Smooth muscle cell (in vitro differentiated cells): ENCODE data around the gene PDSS2. TPM values are rescaled to one million over a fixed set of nuclear protein-coding genes. Genes with fewer than 3 reads are reported as not detected.
A peak's percentile ranks its signal among the peaks of the same experiment; 100 is the strongest.

ENCODE experiments used
- DNase-seq: peaks from one replicate; lab custom pipeline; 2025; ENCODE audit not compliant: unreplicated experiment; lab: John Stamatoyannopoulos, UW
- H2AFZ ChIP-seq: fragments of 200-600 bp; sonication (generic); 2 replicates; pipeline ENCODE4 v1.6.0; 2016; ENCODE audit warnings: antibody characterized with exemption, low read depth, mild to moderate bottlenecking
- H3F3A ChIP-seq: fragments of 200-600 bp; sonication (generic); 2 replicates; pipeline ENCODE4 v1.6.0; 2017; ENCODE audit warnings: antibody characterized with exemption, low read depth
- H3K27ac ChIP-seq: fragments of 200-600 bp; sonication (generic); 2 replicates; pipeline ENCODE4 v1.5.1; 2016; ENCODE audit warnings: low read depth, mild to moderate bottlenecking
- H3K27me3 ChIP-seq: fragments of 200-600 bp; sonication (generic); 2 replicates; pipeline ENCODE4 v1.6.1; 2016; ENCODE audit warnings: low read depth, mild to moderate bottlenecking
- H3K36me3 ChIP-seq: fragments of 200-600 bp; sonication (generic); 2 replicates; pipeline ENCODE4 v1.5.1; 2016; ENCODE audit warnings: low read depth
- H3K4me1 ChIP-seq: fragments of 200-600 bp; sonication (generic); 2 replicates; pipeline ENCODE4 v1.5.1; 2016; ENCODE audit warnings: low read depth
- H3K4me2 ChIP-seq: fragments of 200-600 bp; sonication (generic); 2 replicates; pipeline ENCODE4 v1.6.0; 2016; ENCODE audit warnings: mild to moderate bottlenecking
- H3K4me3 ChIP-seq: fragments of 200-600 bp; sonication (generic); 2 replicates; pipeline ENCODE4 v1.5.1; 2016; ENCODE audit warnings: mild to moderate bottlenecking
- H3K79me2 ChIP-seq: fragments of 200-600 bp; sonication (generic); 2 replicates; pipeline ENCODE4 v1.6.0; 2016; ENCODE audit warnings: low read depth, mild to moderate bottlenecking
- H3K9ac ChIP-seq: fragments of 200-600 bp; sonication (generic); 2 replicates; pipeline ENCODE4 v1.6.0; 2016; ENCODE audit warnings: low read depth
- H3K9me3 ChIP-seq: fragments of 200-600 bp; sonication (generic); replicated peaks from 2 replicates; pipeline ENCODE4 v1.5.1; 2016; ENCODE audit warnings: low read depth
- H4K20me1 ChIP-seq: fragments of 200-600 bp; sonication (generic); 2 replicates; pipeline ENCODE4 v1.6.0; 2016; ENCODE audit warnings: low read depth
- CTCF ChIP-seq: fragments of 200-600 bp; sonication (generic); IDR thresholded peaks from 2 replicates; pipeline ENCODE4 v1.5.1; 2017; ENCODE audit warnings: borderline replicate concordance, mild to moderate bottlenecking, antibody characterized with exemption; ENCODE audit not compliant: insufficient read depth, poor library complexity, severe bottlenecking
- WGBS: methylation state at CpG from one replicate; pipeline ENCODE4 v1.1.7; 2016; ENCODE audit warnings: low lambda C conversion rate; 5-methylcytosine and 5-hydroxymethylcytosine counted together
- polyA plus RNA-seq: library from polyadenylated mRNA; unstranded; fragments of >200 nt; fragmentation: Nextera tagmentation; extraction: Ambion mirVana; gene quantifications from 2 replicates; pipeline ENCODE4 v1.2.1, GENCODE V29; 2016
- total RNA-seq: library from RNA; depleted of rRNA; stranded (reverse); fragments of >200 nt; gene quantifications from 2 replicates; pipeline ENCODE4 v1.2.3, GENCODE V29; 2014

Gene PDSS2
- total and polyA plus RNA-seq, 2 experiments from 2014 or later: 12.8 to 15.5 TPM

- no peaks in the 10 kb centered on the region for H3K36me3 ChIP-seq
- no peak for TF ChIP-seq CTCF
- no peak overlapping the region for H3K27ac ChIP-seq
- H3K79me2 ChIP-seq: no peaks in the 10 kb centered on the region
- no peaks in the 10 kb centered on the region for H4K20me1 ChIP-seq
- DNase-seq: no peak
- H3K9me3 ChIP-seq: no peaks in the 10 kb centered on the region
- no peak overlapping the region for H3K9ac ChIP-seq
- no peaks in the 10 kb centered on the region for H3K27me3 ChIP-seq
- H3K4me1 ChIP-seq: no peaks in the 10 kb centered on the region
- no peak overlapping the region for H3K4me3 ChIP-seq
- no peak overlapping the region for H3K4me2 ChIP-seq
- H3F3A ChIP-seq: no peaks in the 10 kb centered on the region
- H2AFZ ChIP-seq: no peak overlapping the region
Observed at GRCh38 chr6:107259951-107260350, 199.4 kb downstream of the PDSS2 start.

- DNase-seq: no peak
- Histone ChIP-seq H3K4me3 (no peak overlapping the region), H3K9ac (no peak overlapping the region), H3K27ac (no peak overlapping the region), H4K20me1 (no peaks in the 10 kb centered on the region), H2AFZ (no peak overlapping the region), H3K4me2 (no peak overlapping the region), H3K9me3 (no peaks in the 10 kb centered on the region), H3K79me2 (no peaks in the 10 kb centered on the region), H3K27me3 (no peaks in the 10 kb centered on the region), H3K4me1 (no peaks in the 10 kb centered on the region), H3K36me3 (no peaks in the 10 kb centered on the region), H3F3A (no peaks in the 10 kb centered on the region)
- TF ChIP-seq CTCF: no peak
Observed at GRCh38 chr6:107248147-107248546, 211.2 kb downstream of the PDSS2 start.

DNA sequence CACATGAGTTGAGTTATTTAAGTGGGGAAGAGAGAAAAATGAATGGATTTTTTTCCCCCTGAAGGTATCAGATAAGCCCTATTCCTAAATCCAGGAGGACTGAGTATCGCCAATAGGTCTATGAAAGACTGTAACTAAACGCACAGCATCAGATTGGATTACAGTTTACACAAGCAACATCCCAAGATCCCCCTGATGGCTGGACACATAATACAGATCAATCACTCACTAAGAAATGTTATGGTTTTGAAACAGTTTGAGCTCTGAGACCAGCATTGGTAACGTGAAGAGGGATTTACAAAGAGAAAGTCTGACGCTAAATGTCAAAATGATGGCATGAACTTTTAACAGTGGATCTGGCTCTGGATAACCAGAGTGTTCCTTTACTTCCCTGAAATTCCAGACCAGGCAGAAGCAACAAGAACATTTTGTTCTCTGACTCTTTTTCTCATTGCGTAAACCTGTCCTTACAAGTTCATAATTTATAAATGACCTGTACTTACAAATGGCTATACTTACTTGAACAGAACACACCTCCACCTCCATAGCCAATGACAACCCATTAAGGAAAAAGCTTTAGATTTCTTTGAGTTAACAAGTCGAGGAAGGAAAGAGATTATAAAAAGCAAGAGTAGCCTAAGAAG is 212.3 kb downstream of the PDSS2 start:
- Histone ChIP-seq H3K4me2 (no peak overlapping the region), H3K27ac (no peak overlapping the region), H3K4me3 (peak overlapping the region; percentile 1)

More for the DNA sequence above, 212.3 kb downstream of the PDSS2 start:
- Histone ChIP-seq H3K9ac (no peak overlapping the region), H4K20me1 (no peaks in the 10 kb centered on the region), H3K9me3 (no peaks in the 10 kb centered on the region), H3K36me3 (no peaks in the 10 kb centered on the region), H3K79me2 (no peaks in the 10 kb centered on the region), H3K4me1 (no peaks in the 10 kb centered on the region), H3K27me3 (no peaks in the 10 kb centered on the region), H2AFZ (no peak overlapping the region), H3F3A (no peaks in the 10 kb centered on the region)
- 79% methylated on average over 6 of the region's 6 CpGs for WGBS
- no peak for DNase-seq
- no peak for TF ChIP-seq CTCF
